Cardiac septum (tissue), 1 donor: ENCODE data around the gene LHFPL2. TPM values are rescaled to one million over a fixed set of nuclear protein-coding genes. Genes with fewer than 3 reads are reported as not detected.

Experiments
- DNase-seq: peaks from one replicate; pipeline ENCODE4 v3.0.0-alpha.2; 2020; ENCODE audit warnings: low spot score
- intact Hi-C: fragments of 100-400 bp; cut with DNase I; formaldehyde crosslinking; loops from one replicate; pipeline ENCODE4 v1.14.0; 2022
- total RNA-seq: library from RNA; stranded (reverse); fragmentation: NEBNext Ultra II Directional; extraction: Animal tissue kit (Norgen Biotek cat#: 25700); gene quantifications from one replicate; pipeline ENCODE4 v1.2.1, GENCODE V29; 2021
- donor health status: DM: no; HTN: no; CAD: no.

LHFPL2 gene
- total RNA-seq, 1 donor from 2014 or later: 7.9 TPM

GRCh38 chr5:78557601-78558000 is 91.0 kb downstream of the LHFPL2 start:
- intact Hi-C loops: no loop called here
- DNase-seq: no peak

- no peak for DNase-seq
- intact Hi-C loops: no loop called here
Observed at GRCh38 chr5:78555870-78556269, 92.7 kb downstream of the LHFPL2 start.

DNA sequence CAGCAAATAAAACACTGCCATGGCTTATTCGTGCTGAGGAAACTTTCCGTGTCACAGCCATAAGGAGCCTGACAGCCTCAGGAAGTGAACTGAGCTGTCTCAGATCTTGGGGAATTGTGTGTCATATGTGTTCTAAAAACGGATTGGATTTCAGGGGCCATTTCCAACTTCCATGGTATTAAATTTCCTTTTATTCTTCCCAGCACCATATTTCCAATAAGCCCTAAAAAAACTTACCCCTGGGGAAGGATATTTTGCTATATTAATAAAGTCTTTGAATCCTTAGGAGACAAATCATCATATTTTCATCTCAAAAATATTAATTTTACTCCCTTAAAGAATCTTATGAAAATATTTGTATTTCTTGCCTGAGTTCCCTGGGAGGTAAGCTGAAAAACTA is 93.9 kb downstream of the LHFPL2 start:
- intact Hi-C loops: no loop called here
- no peak for DNase-seq

DNA sequence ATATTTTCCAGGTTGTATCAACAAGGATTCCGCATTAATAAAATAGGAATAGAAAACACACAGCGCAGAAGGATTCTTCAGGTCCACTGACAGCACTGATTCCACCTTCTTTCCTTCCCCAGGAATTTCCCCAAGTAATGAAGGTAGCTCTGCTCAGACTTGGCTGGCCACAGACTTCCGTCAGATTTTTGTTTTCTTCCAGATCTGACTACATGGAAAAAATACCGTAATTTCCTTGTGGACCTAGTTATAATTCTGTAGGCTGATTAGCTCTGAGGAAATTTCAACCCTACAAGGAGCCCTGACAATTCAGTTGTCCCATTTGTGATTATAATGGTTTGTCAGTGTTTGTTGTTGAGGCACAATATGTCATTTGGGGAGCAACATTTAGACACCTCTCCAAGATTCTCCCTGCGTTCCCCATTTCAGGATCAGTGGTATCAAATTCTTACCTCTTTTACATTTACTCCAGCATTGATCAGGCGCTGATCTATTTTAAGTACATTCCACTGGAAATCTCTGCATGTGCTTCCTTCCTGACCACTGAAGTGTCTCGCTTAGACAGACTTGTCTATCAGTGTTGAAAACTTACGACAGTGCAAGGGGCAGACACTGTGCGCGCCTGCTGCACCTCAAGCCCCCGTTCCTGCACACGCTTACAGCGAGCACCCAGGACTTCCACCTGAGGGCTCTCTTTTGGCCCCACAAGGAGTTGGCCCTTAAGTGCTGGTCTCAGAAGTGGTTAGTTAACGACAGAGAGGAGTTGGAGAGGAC is 94.8 kb downstream of the LHFPL2 start:
- intact Hi-C loops: no loop called here
- DNase-seq: no peak

DNA sequence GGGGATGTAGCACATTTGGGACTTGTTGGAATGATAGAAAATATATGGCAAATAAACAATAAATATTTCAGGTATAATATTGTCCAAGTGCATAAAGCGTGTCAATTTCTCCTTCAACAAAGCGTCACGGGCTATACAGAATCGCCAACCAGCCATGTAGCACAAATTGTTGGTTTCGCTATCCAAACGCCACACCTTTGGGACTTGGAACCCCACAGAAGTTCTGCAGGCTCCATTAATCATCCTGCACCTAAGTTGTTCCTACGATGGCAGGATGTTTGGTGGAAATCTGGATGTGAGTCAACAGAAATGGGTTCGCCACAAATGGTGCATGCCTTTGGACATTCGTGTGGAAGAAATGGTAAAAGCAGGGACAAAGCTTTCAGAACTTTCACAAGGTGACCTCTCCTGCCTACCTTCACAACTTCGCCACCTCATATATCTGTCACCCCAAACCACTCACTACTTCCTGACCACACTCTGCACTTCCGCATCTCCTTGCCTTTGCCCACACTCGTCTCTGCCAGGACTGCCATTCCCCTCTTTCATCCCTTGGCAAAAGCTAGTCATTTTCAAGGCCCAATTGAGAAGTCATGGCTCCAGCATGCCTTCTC is 95.7 kb downstream of the LHFPL2 start:
- DNase-seq: no peak
- intact Hi-C loops: no loop called here

DNA sequence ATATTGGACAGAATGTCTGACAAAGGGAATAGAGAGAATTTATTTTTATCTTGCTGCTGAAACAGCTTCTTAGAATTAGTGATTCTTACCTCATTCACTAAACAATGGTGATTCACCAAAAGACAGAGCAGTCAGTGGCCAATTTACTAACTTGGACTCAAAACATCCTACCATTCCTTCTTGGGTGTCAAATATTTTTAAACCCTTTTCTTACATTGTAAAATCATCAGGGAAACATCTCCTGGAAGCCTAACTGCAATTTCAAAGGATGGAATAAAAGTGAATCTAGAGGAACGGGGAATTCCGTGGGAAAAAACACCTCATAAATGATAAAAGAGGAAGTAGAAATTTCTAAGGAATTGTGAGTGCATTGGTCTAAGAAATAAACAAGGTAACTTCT is 97.7 kb downstream of the LHFPL2 start:
- intact Hi-C loops: loop anchor here (2.0 kb wide), 1 partner anchor 98 kb away; the partner anchor contains the start of gene LHFPL2
- DNase-seq: no peak

DNA sequence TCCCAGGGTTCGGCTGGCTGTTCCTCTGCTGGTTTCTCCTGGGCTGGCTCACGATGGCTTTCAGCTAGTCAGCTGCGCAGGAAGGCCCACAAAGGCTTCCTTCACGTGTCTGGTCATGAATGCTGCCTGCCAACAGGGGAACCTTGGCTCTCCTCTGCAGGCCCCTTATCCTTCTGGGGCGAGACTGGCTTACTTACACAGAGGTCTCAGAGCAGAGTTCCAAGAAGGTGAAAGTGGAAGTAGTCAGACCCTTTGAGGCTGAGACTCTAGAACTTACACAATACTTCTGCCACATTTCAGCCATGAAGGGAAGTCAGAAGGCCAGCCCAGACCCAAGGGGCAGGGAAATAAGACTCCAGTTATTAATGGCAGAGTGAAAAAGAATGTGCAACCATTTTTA is 99.5 kb downstream of the LHFPL2 start:
- no peak for DNase-seq
- intact Hi-C loops: loop anchor here (5.0 kb wide), 2 partner anchors 48 to 358 kb away; no protein-coding TSS in a partner anchor

- intact Hi-C loops: loop anchor here (5.0 kb wide), 2 partner anchors 49 to 359 kb away; no protein-coding TSS in a partner anchor
- DNase-seq: peak; percentile 91
Observed at GRCh38 chr5:78547731-78548615, 100.6 kb downstream of the LHFPL2 start.

DNA sequence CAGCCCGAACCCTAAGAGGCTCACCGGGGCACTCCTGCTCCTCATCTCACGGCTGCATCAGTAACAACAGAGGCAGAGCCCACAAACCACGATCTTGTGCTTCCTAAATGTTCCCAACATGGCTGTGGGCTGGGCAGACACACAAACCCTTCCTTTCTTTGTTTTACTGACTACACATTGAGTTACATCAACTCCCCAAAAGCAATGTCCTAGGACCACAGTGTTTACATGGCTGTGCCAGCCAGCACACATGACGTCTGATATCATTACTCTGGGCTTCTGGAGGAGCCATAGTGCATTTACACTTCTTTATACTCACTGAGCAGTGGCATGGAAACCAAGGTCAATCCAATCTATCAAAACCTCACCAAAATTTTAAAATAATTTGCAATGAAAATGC is 101.4 kb downstream of the LHFPL2 start:
- intact Hi-C loops: loop anchor here (5.0 kb wide), 2 partner anchors 50 to 360 kb away; no protein-coding TSS in a partner anchor

DNA sequence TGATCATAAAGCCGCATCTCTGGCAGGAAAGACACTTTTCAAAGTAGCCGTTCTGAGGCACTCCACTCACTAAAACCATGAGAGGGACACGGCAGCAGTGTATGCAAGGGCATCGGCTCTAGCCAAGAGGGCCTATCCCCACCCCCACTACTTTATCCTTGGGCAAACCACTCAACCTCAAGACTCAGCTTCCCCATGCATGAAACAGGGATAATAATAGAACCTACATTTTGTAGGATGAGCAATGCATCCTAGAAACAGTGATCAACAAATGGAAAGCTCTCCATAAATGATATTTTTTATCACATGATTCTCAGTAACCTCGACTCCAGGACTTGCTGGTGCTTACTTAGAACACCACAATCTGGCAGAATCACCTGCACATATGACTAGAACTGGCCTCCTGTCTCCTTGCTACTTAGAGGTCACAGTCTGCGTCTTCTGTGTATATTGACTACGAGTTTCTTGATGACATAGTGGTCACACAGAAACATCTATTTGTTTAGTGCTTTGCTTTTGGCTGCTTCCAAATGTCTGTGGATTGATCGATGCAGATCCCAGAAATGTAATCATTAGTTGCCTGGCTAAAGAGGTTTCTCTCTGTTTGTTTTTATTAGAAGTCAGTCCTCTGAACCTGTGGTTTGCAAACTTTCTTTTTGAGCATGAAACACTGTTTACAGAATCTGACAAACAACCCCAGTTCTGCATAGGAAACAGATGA is 102.1 kb downstream of the LHFPL2 start:
- no peak for DNase-seq
- intact Hi-C loops: loop anchor here (5.0 kb wide), 2 partner anchors 51 to 361 kb away; no protein-coding TSS in a partner anchor

More for the DNA sequence above, 101.4 kb downstream of the LHFPL2 start:
- DNase-seq: no peak

- DNase-seq: no peak
- intact Hi-C loops: loop anchor here (5.0 kb wide), 2 partner anchors 52 to 362 kb away; no protein-coding TSS in a partner anchor
Observed at GRCh38 chr5:78545406-78545805, 103.2 kb downstream of the LHFPL2 start.

DNA sequence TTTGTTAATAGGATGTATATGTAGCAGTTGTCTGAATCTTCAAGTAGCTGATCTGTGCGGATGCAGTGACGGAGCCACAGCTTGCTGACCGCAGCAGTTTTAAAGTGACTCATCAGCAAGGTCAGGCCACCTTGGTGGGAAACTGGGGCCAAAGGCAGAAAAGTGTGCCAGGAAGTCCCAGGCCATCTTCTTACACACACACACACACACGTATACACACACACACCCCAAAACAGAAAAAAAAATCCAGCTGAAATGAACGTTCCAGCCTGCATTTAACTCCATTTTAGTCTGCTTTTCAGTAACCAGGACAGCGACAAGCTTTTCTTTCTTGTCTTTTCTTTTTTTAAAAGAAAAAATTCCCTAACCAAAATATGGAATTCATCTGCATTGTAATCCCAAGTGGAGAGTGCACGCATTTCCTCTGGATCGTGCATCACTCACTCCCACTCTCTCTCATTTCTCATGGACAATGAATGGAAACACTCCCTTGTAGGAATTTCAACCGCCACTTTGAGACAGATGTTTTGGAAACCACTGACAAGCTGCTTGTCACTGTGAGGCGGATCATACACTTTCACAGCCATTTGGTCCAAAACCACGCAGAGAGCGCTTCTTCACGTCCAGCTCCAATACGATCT is 103.9 kb downstream of the LHFPL2 start:
- DNase-seq: no peak
- intact Hi-C loops: loop anchor here (5.0 kb wide), 2 partner anchors 53 to 363 kb away; no protein-coding TSS in a partner anchor

DNA sequence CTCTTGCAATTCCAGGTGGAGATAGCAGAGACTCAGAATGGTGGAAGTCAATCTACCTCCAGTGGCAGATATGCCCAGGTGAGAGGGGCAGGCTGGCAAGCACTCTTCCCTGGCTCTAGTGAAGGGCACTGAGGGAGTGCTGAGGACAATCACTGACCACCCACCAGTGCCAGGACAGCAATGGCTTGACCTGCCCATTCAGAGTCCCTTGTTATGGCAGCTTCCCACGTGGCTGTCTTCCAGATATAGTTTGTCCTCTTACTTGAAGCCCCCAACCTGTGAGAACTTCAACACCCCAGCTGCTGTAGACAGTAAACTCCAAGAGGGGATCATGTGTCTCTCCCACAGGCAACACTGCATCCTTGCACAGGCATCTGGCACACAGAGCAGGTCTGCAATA is 104.7 kb downstream of the LHFPL2 start:
- no peak for DNase-seq
- intact Hi-C loops: no loop called here

DNA sequence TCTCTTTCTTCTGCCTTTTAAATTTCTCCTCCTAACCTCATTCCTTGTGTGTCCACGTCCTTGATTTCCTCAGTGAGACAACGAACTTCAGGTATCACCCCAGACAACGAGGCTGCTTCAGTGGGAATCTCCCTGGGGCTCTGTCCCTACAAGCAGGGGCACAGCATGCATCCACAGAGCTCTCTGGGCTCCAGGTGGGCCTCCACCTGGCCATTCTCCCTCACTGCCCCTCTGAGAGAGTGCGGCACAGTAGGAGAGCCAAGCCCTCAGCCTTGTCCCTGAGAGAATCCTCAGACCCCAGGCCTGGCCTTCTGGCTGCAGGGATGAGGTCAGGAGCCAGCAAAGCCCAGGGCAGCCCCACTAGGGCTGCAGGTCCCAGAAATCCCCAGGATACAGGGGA is 105.3 kb downstream of the LHFPL2 start:
- DNase-seq: no peak
- intact Hi-C loops: no loop called here

DNA sequence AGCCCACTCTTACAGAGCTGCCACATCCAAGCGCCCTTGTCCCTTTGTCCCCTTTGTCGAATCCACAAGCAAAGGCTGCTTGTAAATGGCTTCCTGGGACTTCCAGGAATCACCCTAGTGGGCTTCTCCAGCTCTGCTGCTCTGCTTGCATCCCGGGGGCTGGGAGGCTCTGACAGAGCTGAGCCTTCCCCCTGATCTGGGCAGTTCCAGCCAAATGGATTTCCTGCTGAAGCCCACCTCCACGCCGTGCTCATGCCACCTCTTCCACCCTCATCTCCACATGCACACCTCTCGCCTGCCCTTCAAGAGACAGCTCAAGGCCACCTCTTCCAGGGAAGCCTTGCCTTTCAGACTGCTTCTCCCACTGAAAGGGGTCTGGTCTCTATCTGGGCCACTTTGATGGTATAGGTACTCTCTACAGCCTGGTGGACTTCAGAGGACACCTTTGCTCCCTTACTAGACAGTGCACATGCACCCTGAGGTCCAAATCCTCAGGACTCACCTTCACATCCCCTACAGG is 106.2 kb downstream of the LHFPL2 start:
- intact Hi-C loops: no loop called here
- DNase-seq: no peak

DNA sequence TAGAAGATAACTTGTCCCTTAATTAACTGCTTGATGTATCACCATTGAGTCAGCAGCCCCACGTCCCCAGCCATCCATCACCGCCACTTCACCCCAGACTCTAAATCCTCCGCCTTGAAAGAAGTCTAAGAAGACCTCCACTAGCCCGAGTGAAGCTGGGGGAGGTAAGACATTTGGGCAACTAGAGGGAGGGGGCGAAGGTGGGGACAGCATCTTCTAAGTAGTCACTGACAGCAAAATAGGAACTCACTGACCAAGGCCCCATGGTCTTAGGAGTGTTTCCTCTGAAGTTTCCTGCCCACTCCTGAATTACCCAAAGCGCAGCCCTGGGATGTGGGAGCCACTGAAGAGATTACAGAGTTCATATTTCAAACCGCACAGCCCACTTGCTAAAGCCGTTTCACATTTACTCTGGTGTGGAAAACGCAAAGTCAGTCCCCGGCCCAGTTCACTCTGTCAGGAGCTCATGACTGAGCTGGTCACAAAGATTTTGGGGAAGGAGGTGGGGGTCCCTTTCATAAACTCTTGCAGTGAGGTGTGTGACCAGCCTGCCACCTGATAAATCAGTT is 107.4 kb downstream of the LHFPL2 start:
- no peak for DNase-seq
- intact Hi-C loops: no loop called here

GRCh38 chr5:78540335-78541085 is 108.1 kb downstream of the LHFPL2 start:
- no peak for DNase-seq
- intact Hi-C loops: no loop called here
